VCaP (cell line): Measurements from ENCODE around the gene GRK4.
"Not testable (repeated sequence)": the region's sequence is repeated elsewhere in the genome, so short reads cannot be mapped to it uniquely, and the experiment has no call there.

Source experiments
- H3K27ac ChIP-seq: fragments of 450-650 bp; 2 replicates; pipeline ENCODE4 v1.5.1; 2017
- CTCF ChIP-seq: fragments of 450-650 bp; conservative IDR thresholded peaks from 2 replicates; pipeline ENCODE4 v1.5.1; 2017; ENCODE audit warnings: mild to moderate bottlenecking, moderate library complexity

GRK4 gene

GRCh38 chr4:2937146-2937857 lies 26.1 kb upstream of the GRK4 start:
- peak overlapping the region; percentile 94; the same call in 1 of the 2 replicates for H3K27ac ChIP-seq
- no peak for TF ChIP-seq CTCF

GRCh38 chr4:2937986-2938385 lies 25.4 kb upstream of the GRK4 start:
- no peak overlapping the region for H3K27ac ChIP-seq
- no peak for TF ChIP-seq CTCF

- H3K27ac ChIP-seq = not testable (repeated sequence)
Observed at GRCh38 chr4:2938411-2938810, 25.0 kb upstream of the GRK4 start.

GRCh38 chr4:2938906-2939305 lies 24.5 kb upstream of the GRK4 start:
- no peak overlapping the region for H3K27ac ChIP-seq

GRCh38 chr4:2939383-2940243 lies 23.8 kb upstream of the GRK4 start:
- no peak for TF ChIP-seq CTCF
- H3K27ac ChIP-seq = no peak overlapping the region

More at GRCh38 chr4:2938906-2939305, 24.5 kb upstream of the GRK4 start:
- TF ChIP-seq CTCF = no peak

GRCh38 chr4:2940267-2941137 lies 22.9 kb upstream of the GRK4 start:
- TF ChIP-seq CTCF = no peak

GRCh38 chr4:2941138-2942036 lies 22.0 kb upstream of the GRK4 start:
- H3K27ac ChIP-seq = no peak overlapping the region
- TF ChIP-seq CTCF = no peak

More at GRCh38 chr4:2940267-2941137, 22.9 kb upstream of the GRK4 start:
- no peak overlapping the region for H3K27ac ChIP-seq
